Superior temporal gyrus (tissue), 1 donor: Measurements from ENCODE around the gene NR4A3.
"Not testable (repeated sequence)": the region's sequence is repeated elsewhere in the genome, so short reads cannot be mapped to it uniquely, and the experiment has no call there.

ENCODE experiments used
- DNase-seq: peaks from one replicate; pipeline ENCODE4 v3.0.0-alpha.2; 2016; ENCODE audit errors: extremely low spot score

Gene NR4A3

DNA sequence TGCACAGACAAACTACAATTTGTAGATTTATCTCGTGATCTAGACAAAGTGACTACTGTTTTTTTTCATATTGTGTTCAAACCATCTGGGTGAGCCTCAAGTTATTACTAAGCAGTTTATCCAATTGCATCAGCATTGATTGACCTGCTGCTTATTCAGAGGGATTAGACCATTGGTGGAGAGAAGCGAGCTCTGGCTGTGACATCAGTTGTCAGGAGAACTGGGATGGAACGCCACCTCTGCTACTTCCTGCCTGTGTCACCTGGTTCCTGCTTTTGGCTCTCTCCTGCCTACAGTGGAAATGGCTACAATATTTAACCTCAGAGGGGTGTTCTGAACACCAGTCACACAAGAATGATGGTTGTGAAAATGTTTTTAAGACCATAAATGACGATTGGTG is 12.1 kb downstream of the NR4A3 start:
- no peak for DNase-seq

DNA sequence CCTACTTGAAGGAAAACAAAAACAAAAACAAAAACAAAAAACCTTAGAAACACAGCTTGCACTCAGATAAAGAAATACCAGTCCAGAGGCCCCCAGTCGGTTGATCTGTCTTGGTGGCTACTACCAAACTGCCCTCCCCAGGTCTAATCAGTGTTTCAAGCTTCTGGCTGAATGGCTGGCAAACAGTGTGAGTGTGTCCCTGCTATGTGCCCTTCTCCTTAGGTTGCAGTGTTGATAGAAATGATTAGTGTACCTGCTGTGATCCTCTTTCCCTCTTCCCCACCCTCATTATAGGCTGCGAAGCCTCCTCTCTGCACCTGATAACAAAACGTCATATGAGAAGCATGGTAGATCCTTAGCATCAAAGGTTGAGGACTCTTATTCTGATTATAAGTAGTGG is 12.8 kb downstream of the NR4A3 start:
- no peak for DNase-seq

DNA sequence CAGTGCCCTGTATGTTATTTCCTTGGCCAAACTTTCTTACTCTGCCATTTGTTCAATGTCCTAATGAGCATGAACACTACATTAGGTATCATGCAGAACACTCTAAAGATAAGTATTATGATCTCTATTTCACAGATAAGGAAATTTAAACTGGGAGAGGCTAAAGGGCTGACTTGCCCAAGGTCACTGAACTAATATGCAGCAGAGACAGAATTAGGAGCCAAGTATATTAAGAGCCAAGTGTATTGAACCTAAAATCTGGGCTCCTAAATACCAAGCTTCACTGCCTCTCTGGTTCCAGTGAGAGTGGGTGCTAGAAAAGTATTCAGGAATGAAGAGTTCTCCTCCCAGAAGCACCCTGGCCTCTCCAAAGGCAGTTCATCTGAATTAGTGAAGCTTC is 13.5 kb downstream of the NR4A3 start:
- DNase-seq: no peak

DNA sequence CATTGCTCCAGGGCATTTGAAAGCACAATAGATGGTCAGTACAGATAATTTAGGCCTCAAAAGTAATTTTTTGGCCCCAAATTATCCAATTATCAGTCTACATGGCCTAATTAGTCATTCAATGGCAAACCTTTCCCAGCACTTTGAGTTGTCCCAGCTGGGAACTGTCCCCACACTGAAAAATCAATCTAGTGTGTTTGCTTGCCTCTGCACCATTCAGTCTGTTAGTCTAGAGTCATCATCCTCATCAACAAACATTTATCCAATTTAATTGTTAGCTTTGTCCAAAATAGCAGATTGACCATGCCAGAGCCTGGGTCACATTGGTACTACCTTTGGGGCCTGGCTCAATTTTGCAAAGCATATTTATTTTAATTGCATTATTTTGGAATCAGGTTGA is 13.9 kb downstream of the NR4A3 start:
- no peak for DNase-seq

DNA sequence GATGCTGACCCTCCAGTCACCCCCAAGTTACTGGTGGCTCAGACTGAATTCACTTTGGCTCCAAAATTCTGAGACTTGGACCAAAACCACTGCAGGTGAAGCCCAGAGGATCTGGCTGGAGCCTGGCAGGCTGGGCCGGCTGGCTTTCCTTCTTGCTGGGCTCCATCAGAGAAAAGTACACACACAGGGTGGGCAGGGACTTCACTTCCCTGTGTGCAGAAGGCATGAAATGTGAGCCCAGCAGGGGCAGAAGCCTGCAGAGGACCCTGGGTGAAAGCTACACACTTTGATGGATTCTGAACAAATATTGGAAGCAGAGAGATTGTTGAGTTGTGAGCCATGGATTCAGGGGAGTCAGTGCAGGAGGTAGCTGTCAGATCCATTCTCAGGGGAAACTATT is 18.4 kb downstream of the NR4A3 start:
- DNase-seq: no peak

DNA sequence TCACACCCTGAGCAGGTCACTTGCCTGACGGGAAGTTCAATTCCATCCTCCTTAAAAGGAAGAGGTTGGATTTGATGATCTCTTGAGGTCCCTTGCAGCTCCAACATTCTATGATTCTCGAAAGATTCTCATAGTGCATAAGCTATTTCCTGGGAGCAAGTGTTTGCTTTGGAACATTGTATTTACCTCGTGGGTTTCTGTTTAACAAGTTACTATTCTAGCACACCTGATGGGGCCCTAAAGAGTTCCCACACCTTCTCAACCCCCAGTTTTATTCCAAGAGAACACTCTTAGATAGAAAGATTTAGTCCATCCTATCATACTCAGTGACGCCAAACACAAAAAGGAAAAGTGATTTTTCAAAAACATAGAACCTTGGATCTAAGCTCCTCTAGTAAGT is 23.4 kb downstream of the NR4A3 start:
- DNase-seq: no peak

DNA sequence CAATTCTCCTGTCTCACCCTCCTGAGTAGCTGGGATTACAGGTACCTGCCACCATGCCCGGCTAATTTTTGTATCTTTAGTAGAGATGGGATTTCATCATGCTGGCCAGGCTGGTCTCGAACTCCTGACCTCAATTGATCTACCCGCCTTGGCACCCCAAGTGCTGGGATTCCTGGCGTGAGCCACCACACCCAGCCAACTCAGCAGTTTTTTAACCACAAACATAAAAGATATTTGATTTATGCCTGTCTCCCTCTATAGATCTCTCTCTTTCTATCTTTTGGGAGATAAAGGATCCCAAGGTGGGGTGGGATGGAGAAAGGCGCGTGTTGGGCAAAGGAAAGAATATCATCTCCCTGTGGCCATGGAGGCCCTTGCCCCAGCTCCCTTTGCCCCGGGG is 26.8 kb downstream of the NR4A3 start:
- DNase-seq: no peak

DNA sequence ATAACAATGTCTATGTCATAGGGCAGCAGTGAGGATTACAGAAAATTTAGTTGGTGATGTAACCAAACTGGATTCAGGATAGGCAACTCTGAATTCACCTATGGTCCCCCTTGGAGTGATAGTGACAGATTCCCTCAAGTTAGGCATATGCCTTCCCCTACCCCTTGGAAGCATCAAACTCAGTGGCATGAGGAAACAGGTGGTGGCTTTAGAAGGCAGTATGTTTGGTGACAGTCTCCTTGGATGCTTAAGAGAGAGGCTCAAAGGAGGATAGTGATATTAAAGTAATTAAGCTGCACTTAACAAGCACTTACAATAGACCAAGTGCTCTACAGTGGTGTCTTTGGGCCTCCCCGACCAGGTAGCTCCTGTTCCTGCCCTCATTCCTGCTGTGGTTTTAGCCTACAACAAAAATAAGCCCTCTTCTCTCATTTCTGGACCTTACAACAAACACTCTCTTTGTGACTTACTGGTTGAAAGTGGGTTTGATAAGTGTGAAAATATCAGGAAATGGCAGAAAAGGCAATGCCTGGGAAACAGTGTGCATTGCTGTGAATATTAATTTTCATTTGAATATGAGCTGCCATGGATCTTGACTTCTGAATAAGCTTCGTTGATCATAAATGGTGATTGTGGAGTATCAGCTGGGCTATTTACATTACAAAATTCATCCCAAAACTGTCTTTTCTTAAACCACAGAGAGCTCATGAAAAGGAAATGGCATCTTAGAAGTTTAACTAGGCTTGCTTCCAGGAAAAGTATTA is 29.2 kb downstream of the NR4A3 start:
- DNase-seq: no peak

DNA sequence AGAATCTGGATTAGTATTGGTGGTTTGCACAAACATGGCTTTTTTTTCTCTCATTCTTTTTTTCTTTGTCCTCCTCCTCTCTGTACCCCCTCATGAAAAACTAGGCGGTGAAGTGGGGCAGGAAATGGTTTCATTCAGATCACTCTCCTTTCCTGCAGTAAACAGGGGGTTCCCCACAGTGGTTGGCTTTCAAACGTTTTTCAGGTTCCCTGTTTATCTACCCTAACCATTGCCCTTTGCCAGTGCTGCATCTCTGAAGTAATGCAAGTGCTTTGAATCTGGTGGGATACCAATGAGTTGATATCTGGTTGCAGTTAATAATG is 29.8 kb downstream of the NR4A3 start:
- no peak for DNase-seq

DNA sequence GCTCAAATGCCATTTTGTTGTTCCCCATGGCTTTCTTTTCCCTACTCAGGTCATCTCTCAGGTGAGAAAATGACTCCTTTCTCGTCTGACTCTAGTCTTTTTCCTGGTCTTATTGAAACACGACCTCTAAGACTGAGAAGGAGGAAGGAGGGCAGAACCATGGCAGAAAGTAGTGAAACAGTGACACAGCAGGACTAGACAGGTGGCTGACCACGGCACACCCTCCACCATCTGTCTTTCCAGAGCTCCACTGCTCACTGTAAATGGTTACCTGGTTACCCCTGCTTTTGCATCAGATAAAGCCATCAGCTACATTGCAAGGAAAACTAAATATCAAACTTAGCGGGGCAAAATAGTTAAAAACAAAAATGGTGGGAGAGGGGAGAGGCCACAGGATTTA is 30.9 kb downstream of the NR4A3 start:
- DNase-seq: no peak

DNA sequence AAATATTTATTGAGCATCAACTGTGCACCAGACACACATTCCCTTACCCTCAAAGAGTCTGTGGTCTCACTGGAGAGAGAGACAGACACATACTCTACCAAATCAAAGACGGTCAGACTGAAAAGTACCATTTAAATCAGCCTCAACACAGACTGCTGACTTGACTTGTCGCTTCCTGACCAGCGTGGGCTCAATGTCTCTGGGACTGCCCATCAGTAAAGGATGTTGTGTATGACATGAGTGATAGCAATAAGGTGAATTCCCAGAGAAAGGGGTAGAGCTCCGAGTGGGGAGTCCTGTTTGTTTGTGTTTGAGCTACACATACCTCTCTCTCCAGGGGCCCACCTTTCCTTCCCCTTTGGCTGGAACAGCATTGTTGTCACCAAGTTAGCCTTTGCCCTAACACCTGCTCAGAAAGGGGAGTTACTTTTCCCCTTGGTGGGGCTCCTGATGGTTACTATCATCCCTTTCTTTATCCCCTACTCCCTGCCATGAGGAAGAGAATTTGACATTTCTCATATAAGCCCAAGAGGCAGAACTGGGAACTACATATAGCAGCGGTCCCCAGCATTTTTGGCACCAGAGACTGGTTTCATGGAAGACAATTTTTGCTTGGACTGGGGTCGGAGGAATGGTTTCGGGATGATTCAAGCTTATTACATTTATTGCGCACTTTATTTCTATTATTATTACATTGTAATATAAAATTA is 33.9 kb downstream of the NR4A3 start:
- DNase-seq: no peak

DNA sequence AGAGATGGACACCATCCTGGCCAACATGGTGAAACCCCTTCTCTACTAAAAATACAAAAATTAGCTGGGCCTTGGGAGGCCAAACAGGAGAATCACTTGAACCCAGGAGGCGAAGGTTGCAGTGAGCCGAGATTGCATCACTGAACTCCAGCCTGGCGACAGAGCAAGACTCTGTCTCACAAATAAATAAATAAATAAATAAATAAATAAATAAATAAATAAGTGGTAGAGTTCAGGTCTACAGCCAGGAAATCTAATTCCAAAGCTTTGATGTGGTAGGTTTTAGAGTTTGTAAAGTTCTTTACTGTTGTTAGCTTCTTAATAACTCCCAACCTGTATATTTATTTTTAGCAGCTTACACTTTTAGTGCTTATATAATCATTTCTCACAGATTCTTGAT is 35.9 kb downstream of the NR4A3 start:
- DNase-seq: not testable (repeated sequence)

DNA sequence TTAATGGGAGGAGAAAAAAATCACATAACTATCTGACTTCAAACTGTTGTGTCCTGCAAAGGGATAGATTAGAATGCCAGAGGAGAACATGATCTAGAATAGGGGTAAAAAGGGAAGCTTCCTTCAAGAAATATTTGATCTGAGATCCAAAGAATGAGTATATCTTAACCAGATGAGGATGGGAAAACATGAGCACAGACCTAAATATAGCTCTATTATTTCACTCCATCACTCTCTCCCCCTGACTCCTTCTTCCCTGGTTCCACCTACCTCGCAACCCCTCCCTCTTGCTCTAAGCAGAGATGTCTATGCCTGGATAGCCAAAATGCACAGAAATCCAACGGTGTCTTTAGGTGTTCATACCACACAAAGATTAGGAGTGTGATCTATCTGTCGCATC is 36.4 kb downstream of the NR4A3 start:
- DNase-seq: no peak

DNA sequence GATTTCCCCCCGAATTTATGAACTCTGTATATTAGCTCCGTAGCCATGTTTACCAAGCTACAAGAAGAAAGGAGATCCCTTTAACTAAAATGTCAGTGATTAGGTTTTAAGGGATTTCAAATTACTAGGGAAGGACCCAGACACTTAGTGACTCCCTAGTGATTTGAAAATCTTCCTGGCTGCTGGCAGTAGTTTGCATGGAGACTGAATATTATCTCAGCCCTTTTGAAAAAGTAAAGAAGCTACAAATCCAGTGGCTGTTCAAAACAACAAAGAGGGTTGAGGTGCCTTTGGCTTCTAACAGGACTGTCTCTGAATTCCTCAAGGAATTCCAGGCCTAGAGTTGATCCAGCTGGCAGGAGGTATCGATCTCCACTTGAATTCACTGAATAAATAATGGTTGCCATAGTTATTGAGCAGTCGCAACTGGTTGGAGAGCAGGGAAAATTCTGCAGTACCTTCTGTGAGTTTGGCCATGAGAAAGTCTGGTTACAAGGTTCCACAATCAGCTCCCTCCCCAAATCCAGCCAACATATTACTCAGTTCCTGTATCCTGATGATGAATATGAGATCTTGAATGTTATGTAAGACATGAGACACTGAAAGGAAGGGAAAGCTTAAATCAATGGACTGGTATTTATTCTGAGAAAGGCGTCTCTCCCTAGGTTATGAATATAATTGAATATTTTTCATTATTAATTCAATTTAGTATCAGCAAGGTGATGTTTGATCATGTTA is 37.7 kb downstream of the NR4A3 start:
- peak; percentile 20 for DNase-seq

DNA sequence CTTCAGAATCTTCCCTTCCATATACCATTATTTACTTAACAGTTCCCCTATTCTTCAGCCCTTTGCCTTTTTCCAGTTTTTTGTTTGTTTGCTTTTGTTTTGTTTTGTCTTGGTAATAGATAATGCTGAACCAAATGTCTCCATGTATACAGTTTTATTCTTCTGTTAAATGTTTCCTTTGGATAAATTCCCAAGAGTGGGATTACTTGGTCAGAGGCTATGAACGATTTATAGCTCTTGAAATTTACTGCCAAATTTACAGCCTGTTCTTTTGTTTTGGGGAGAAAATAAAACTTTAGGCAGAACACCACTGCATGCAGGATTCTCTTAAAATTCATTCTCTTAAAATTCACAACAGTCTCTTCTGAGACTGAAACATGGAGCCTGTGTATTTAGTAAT is 38.6 kb downstream of the NR4A3 start:
- no peak for DNase-seq

DNA sequence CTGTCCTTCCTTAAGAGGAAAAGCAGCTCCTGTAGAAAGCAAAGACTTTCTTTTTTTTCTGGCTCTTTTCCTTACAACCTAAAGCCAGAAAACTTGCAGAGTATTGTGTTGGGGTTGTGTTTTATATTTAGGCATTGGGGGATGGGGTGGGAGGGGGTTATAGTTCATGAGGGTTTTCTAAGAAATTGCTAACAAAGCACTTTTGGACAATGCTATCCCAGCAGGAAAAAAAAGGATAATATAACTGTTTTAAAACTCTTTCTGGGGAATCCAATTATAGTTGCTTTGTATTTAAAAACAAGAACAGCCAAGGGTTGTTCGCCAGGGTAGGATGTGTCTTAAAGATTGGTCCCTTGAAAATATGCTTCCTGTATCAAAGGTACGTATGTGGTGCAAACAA is 42.3 kb downstream of the NR4A3 start:
- DNase-seq: no peak

DNA sequence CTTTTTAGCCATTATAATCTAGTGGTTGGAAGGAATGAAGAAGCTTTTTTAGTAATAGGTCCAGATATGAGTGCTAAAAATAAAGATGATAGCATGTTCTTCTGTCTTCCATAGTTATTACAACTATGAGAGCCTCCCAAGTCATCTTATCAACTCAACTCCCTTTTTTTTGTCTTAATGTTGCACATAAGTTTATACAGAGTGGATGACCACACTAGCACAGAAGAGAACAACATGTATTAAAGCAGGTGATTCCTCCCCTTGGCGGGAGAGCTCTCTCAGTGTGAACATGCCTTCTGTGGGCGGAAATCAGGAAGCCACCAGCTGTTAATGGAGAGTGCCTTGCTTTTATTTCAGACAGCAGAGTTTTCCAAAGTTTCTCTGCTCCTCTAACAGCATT is 44.7 kb downstream of the NR4A3 start:
- peak; percentile 53 for DNase-seq

DNA sequence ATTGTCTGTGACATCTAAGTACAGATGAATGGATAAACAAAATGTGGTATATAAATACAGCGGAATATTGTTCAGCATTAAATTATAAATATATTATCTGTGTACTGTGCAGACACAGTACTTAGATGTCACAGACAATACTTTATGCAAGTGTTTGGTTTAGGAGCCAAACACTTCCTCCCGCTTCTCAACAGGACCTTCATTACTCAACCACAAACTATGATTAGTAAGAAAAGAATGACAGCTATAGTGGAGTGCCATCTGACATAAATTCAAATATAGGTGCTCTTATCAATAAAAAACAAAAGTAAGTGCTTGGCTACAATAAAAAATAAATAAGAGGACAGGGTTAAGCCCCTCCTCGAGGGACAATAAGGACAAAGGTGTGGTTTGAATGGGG is 45.9 kb downstream of the NR4A3 start:
- no peak for DNase-seq

DNA sequence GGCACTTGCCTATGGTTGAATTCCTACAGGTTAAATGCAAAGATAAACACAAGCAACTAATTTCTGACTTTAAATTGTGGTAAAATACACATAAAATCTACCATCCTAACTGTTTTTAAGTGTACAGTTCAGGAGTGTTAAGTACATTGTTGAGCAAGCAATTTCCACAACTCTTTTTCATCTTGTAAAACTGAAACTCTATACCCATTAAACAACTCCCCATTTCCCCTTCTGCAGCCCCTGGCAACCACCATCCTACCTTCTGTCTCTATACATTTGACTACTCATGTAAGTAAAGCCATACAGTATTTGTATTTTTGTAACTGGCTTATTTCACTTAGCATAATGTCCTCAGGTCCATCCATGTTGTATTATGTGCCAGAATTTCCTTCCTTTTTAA is 46.3 kb downstream of the NR4A3 start:
- no peak for DNase-seq

DNA sequence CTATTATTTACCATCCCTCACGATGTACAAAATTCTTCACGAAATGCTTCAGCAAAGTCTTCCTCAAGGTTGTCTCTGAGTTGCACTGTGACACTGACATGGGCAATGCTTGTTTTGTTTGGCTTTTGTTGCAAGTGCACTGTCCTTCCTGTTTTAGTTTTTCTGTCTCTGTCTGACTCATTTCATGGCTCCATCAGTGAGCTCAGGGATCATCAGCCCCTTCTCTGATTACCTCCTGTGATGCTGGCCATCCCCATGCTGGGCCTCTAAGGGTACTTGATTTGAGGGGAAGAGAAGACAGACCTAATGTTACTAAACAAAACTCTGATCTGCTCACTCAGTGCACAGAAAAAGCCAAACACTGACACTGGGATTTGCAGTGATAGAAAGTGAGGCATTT is 47.2 kb downstream of the NR4A3 start:
- DNase-seq: no peak

DNA sequence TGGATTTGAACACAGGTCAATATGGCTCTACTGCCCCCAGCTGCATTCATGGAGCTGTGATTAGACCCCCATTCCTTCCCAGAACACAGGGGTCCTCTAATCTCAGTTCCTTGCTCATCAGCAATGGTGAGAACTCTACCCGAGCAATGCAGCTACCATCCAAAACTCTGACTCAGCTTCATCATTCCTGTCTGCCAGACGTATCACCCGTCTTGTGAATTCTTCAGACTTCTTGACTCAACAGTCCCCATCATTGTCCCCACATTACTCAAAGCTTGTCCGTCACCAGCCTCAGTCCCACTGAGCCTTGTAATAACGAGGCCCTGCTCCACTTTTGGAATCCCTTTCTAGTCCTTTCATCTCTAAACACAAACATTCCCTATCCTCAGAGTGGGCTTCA is 48.4 kb downstream of the NR4A3 start:
- no peak for DNase-seq

DNA sequence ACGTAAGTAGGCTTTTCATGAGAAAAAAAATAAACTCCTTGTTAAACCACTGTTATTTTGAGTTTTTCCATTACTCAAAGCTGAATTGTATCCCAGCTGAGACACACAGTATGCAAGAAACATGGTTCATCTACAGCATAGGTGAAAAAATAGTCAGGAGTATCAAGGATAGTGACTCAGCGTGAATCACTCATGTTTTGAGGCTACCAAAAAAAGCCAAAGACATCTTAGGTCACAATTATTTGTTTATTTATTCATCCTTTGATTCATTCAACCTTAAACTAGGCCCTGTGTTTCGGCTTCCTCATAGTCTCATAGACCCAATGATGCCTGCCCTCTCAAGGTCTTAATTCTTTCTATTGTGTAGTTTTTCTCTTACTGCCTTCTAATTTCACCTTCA is 51.8 kb downstream of the NR4A3 start:
- DNase-seq: no peak

DNA sequence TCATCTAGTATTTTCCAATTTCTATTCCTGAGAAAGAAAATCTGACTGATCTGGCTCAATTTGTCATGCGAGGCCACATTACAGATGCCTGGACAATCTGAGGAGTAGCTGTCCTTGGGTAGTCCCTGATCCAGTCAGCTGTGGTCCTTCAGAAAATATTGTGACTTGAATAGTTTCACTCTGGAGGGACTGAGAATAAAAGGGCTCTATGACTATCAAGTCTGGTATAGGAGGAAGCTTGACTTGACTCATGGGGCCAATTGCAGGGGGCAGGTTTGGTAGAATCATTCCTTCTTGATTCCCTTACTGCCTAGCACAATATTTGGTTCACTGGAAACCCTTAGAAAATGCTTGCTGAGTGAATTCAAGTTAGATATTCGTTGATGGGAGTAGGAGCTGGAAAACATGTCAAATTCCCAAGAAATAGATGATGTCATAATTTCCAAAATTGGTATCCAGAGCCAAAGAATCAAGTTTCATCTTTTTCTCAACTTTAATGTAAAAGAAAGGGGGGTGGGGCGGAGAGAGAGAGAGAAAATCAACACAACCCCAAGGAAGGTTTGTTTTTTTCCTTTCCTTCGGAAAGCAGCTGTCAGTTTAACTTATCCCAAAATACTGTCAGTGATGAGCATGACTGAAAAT is 52.4 kb downstream of the NR4A3 start:
- no peak for DNase-seq
